Sigmoid colon (tissue), 7 donors: Measurements from ENCODE around the gene MLLT3. TPM values are rescaled to one million over a fixed set of nuclear protein-coding genes. Genes with fewer than 3 reads are reported as not detected.

ENCODE experiments used
- DNase-seq: peaks from one replicate; pipeline ENCODE4 v3.0.0-alpha.2; 2019
- H3K27ac ChIP-seq, 4 donors: fragments of 200-600 bp; sonication (generic); one replicate each; pipeline ENCODE4 v1.5.1; 2016 to 2019; ENCODE audit warnings: mild to moderate bottlenecking in 1 of 4
- H3K27me3 ChIP-seq, 3 donors: fragments of 200-600 bp; sonication (generic); one replicate each; pipeline ENCODE4 v1.5.1; 2019; ENCODE audit warnings: mild to moderate bottlenecking in 1 of 3
- H3K36me3 ChIP-seq, 4 donors: fragments of 200-600 bp; sonication (generic); one replicate each; pipeline ENCODE4 v1.5.1; 2016 to 2019
- H3K4me1 ChIP-seq, 4 donors: fragments of 200-600 bp; sonication (generic); one replicate each; pipeline ENCODE4 v1.5.1; 2017 to 2019
- H3K4me3 ChIP-seq, 4 donors: fragments of 200-600 bp; sonication (generic); one replicate each; pipeline ENCODE4 v1.5.1; 2017 to 2019; ENCODE audit warnings: mild to moderate bottlenecking in 2 of 4, moderate library complexity in 1 of 4
- H3K9me3 ChIP-seq, 4 donors: fragments of 200-600 bp in 3 of 4; sonication (generic) in 3 of 4; one replicate each; pipeline versions ENCODE4 v1.5.1 to v1.6.1; 2013 to 2019
- CTCF ChIP-seq, 4 experiments: fragments of 450-650 bp in 3 of 4; fragments of 200-600 bp in 1 of 4; IDR thresholded peaks; one replicate each; pipeline ENCODE4 v1.5.1; 2016 to 2019; ENCODE audit warnings: antibody characterized with exemption in 4 of 4, mild to moderate bottlenecking in 3 of 4, moderate library complexity in 2 of 4
- EP300 ChIP-seq, 4 donors: sonication (generic); formaldehyde crosslinking; IDR thresholded peaks; one replicate each; pipeline ENCODE4 v1.6.1; 2017; ENCODE audit warnings: antibody characterized with exemption in 4 of 4
- POLR2A ChIP-seq, 2 donors: fragments of 450-650 bp; IDR thresholded peaks; one replicate each; pipeline ENCODE4 v1.6.1; 2016; ENCODE audit warnings: antibody characterized with exemption in 2 of 2, mild to moderate bottlenecking in 2 of 2, moderate library complexity in 2 of 2
- POLR2AphosphoS5 ChIP-seq, 4 donors: sonication (generic); formaldehyde crosslinking; IDR thresholded peaks; one replicate each; pipeline ENCODE4 v1.6.1; 2017; ENCODE audit warnings: antibody characterized with exemption in 4 of 4
- WGBS, 2 donors: extraction: QIAGEN DNeasy Blood & Tissue Kit; methylation state at CpG; one replicate each; pipeline ENCODE4 v1.1.7; 2013; 5-methylcytosine and 5-hydroxymethylcytosine counted together
- intact Hi-C: fragments of 100-400 bp; cut with DNase I; formaldehyde crosslinking; loops from one replicate; pipeline ENCODE4 v1.15.1; 2023
- polyA plus RNA-seq, 3 donors: library from polyadenylated mRNA; stranded (reverse); fragments of 200-250 nt; gene quantifications; one replicate each; pipeline ENCODE4 v1.2.3, GENCODE V29; 2013
- small RNA-seq, 3 donors: library from RNA; depleted of rRNA; stranded (forward); fragments of <200 nt; gene quantifications; one replicate each; pipeline ENCODE3, GENCODE V24; 2016
- total RNA-seq, 4 donors: library from RNA; depleted of rRNA; stranded (reverse); fragments of >200 nt; gene quantifications; one replicate each; pipeline ENCODE4 v1.1.0, GENCODE V29; 2016
- donor health status: healthy with polysubstance abuse.
- donor health status: Bipolar disorder and iron deficiency.
- donor health status: healthy.

Gene MLLT3
- total and polyA plus RNA-seq, 7 donors = 19.0 to 132 (median 25.0) TPM

- DNase-seq = peak; percentile 91
These were observed 324.6 kb downstream of the MLLT3 start for GRCh38 chr9:20297646-20298084.

GRCh38 chr9:20295555-20295954 is 326.7 kb downstream of the MLLT3 start:
- intact Hi-C loops = no loop called here
- Histone ChIP-seq H3K36me3 (no peaks in the 10 kb centered on the region), H3K4me1 (peaks cover 0 to 51% (median 35%) of the 10 kb centered on the region in 4 donors), H3K27me3 (no peaks in the 10 kb centered on the region), H3K27ac (peak overlapping the region in 3 of 4 donors; percentile 3 to 86 (median 78)), H3K4me3 (no peak overlapping the region), H3K9me3 (no peaks in the 10 kb centered on the region)
- no peak for TF ChIP-seq EP300 (IDR thresholded peaks at IDR 0.05)
- TF ChIP-seq POLR2AphosphoS5 (IDR thresholded peaks at IDR 0.05) = no peak
- no peak for TF ChIP-seq POLR2A (IDR thresholded peaks at IDR 0.05)
- no peak for TF ChIP-seq CTCF (IDR thresholded peaks at IDR 0.05)
- DNase-seq = no peak
- 82 to 93% methylated on average over 1 of the region's 1 CpG for WGBS, 2 donors

More at GRCh38 chr9:20297646-20298084, 324.6 kb downstream of the MLLT3 start:
- WGBS, 2 donors = 65 to 74% methylated on average over 6 of the region's 6 CpGs
- Histone ChIP-seq H3K36me3 (no peaks in the 10 kb centered on the region), H3K4me1 (peaks cover 0 to 57% (median 41%) of the 10 kb centered on the region in 4 donors), H3K4me3 (no peak overlapping the region), H3K27ac (peak overlapping the region; percentile 70 to 86 (median 76)), H3K27me3 (no peaks in the 10 kb centered on the region), H3K9me3 (no peaks in the 10 kb centered on the region)
- intact Hi-C loops = no loop called here
- TF ChIP-seq POLR2AphosphoS5 (IDR thresholded peaks at IDR 0.05) (peak; percentile 59 to 86 (median 84)), CTCF (IDR thresholded peaks at IDR 0.05) (no peak), EP300 (IDR thresholded peaks at IDR 0.05) (peak; percentile 71 to 89 (median 86))

- no peaks in the 10 kb centered on the region for H3K9me3 ChIP-seq
- H3K4me1 ChIP-seq = peaks cover 0 to 48% (median 29%) of the 10 kb centered on the region in 4 donors
- H3K36me3 ChIP-seq = no peaks in the 10 kb centered on the region
- intact Hi-C loops = no loop called here
- no peak overlapping the region for H3K4me3 ChIP-seq
- 90 to 93% methylated on average over 6 of the region's 6 CpGs for WGBS, 2 donors
- H3K27ac ChIP-seq = no peak overlapping the region
- TF ChIP-seq POLR2A (IDR thresholded peaks at IDR 0.05) = no peak
- no peak for TF ChIP-seq EP300 (IDR thresholded peaks at IDR 0.05)
- no peak for TF ChIP-seq POLR2AphosphoS5 (IDR thresholded peaks at IDR 0.05)
- no peak for TF ChIP-seq CTCF (IDR thresholded peaks at IDR 0.05)
- H3K27me3 ChIP-seq = no peaks in the 10 kb centered on the region
- DNase-seq = no peak
These were observed 328.1 kb downstream of the MLLT3 start for GRCh38 chr9:20294046-20294750.

- Histone ChIP-seq H3K4me1 (peaks cover 0 to 27% (median 11%) of the 10 kb centered on the region in 4 donors), H3K36me3 (no peaks in the 10 kb centered on the region), H3K9me3 (no peaks in the 10 kb centered on the region), H3K4me3 (no peak overlapping the region), H3K27ac (no peak overlapping the region), H3K27me3 (no peaks in the 10 kb centered on the region)
- intact Hi-C loops = no loop called here
- TF ChIP-seq EP300 (IDR thresholded peaks at IDR 0.05) = no peak
- TF ChIP-seq POLR2AphosphoS5 (IDR thresholded peaks at IDR 0.05) = no peak
- TF ChIP-seq CTCF (IDR thresholded peaks at IDR 0.05) = no peak
- TF ChIP-seq POLR2A (IDR thresholded peaks at IDR 0.05) = no peak
- WGBS, 2 donors = 74 to 76% methylated on average over 4 of the region's 4 CpGs
- DNase-seq = no peak
These were observed 330.3 kb downstream of the MLLT3 start for GRCh38 chr9:20292002-20292401.

Small RNA genes within 50 kb of the gene (small RNA-seq; reads per million reads assigned to genes)
- gene MIR4473 = 0 to 0.22 (median 0) reads per million in 3 donors
- gene MIR4474 = 0 reads per million in 3 donors
- 0 reads per million in 3 donors for gene RNU4-26P

Other genes starting within 250 kb of the MLLT3 start
- 10 to 100 TPM; 25.5 to 51.5 (median 34.0) TPM for gene FOCAD, start 61.8 kb upstream of the MLLT3 start, total RNA-seq
- 10 to 100 TPM in 2 of 3 donors, 1 to 10 TPM in 1; 7.4 to 10.8 (median 10.2) TPM for gene FOCAD, start 61.8 kb upstream of the MLLT3 start, polyA plus RNA-seq